Measurements from ENCODE around the gene KRT82. TPM values are rescaled to one million over a fixed set of nuclear protein-coding genes. Genes with fewer than 3 reads are reported as not detected.
"Not testable (repeated sequence)": the region's sequence is repeated elsewhere in the genome, so short reads cannot be mapped to it uniquely, and the experiment has no call there.

The KRT82 gene
- total RNA-seq, result not detected in 2 replicates

GRCh38 chr12:52405922-52406385, at the start of gene KRT82:
KRT82 (minus strand) TSS chr12:52406335; CDS start chr12:52406277, 58 bp downstream.
- Mint-ChIP-seq H3K4me1 (no peaks in the 10 kb centered on the region), H3K9me3 (no peaks in the 10 kb centered on the region), H3K27me3 (peaks cover 4% of the 10 kb centered on the region), H3K27ac (no peak within 1 kb of the TSS), H3K4me3 (no peak within 1 kb of the TSS), H3K36me3 (ENCODE audit: low read depth) (no peaks in the 10 kb centered on the region)
- intact Hi-C loops (cut with micrococcal nuclease), result no loop called here
- no peak for DNase-seq

DNA sequence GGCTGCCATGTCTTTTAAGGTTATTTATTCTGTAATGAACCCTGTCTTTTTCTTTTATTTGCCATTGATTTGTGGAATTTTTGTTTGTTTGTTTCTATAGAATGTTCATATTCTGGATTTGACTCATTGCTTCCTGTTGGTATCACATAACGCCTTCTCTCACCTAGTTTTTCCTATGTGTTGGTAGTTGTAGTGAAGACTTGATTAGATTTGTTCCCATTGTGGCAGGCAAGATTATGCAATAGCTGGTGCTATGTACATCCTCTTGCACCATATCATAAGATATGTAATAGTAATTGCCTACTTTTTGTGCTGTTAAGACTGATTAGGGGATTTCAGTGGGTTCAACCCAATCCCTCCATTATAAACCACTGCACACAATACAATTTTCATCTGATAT, 49.7 kb upstream of the KRT82 start:
- Mint-ChIP-seq H3K27me3 (peaks cover 25% of the 10 kb centered on the region), H3K27ac (no peak overlapping the region), H3K4me1 (peaks cover 8% of the 10 kb centered on the region), H3K4me3 (no peak overlapping the region), H3K36me3 (ENCODE audit: low read depth) (no peaks in the 10 kb centered on the region), H3K9me3 (no peaks in the 10 kb centered on the region)
- intact Hi-C loops (cut with micrococcal nuclease), result no loop called here
- no peak for DNase-seq

DNA sequence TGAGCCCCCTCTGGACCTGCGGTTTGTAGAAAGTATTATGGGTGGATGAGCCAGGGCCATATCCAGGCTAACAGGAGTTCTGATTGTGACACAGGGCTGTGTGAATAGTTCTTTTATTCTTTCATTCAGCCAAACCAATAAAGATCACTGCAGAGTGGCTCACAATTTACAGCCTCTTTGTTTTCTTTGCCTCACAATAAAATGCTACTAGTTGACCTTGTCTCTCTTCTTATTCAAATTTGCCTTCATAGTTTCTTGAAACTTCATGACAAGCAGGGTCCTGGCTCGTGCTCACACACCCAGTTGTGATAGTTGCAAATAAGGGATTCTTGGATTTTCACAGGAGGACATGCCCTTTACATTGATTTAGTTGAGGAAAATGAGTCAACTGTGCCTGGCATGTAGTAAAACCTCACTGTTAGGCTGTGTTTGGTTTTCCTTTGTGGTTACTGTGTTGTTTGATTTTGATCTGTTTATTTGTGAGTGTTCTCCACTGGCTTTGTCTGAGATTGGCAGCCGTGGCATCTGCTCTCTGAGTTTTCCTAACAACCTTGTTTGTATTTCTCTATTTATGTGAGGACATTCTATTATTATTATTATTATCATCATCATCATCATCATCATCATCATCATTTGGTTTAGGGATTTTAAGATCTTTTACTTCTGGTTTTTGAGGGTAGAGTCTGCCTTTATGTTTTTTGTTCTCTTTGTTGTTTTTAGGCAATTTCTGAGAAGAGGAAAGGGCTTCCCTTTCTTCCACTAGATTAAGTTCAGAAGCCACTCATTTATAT, 48.5 kb upstream of the KRT82 start:
- H3K27me3 Mint-ChIP-seq, result peaks cover 22% of the 10 kb centered on the region
- H3K36me3 Mint-ChIP-seq (ENCODE audit: low read depth), result no peaks in the 10 kb centered on the region
- no peaks in the 10 kb centered on the region for H3K9me3 Mint-ChIP-seq
- no peak for DNase-seq
- peaks cover 8% of the 10 kb centered on the region for H3K4me1 Mint-ChIP-seq
- no peak overlapping the region for H3K27ac Mint-ChIP-seq
- intact Hi-C loops (cut with micrococcal nuclease), result no loop called here
- no peak overlapping the region for H3K4me3 Mint-ChIP-seq

- intact Hi-C loops (cut with micrococcal nuclease), result no loop called here
- peaks cover 8% of the 10 kb centered on the region for H3K4me1 Mint-ChIP-seq
- peaks cover 13% of the 10 kb centered on the region for H3K27me3 Mint-ChIP-seq
- no peaks in the 10 kb centered on the region for H3K9me3 Mint-ChIP-seq
- H3K36me3 Mint-ChIP-seq (ENCODE audit: low read depth), result no peaks in the 10 kb centered on the region
- no peak for DNase-seq
- H3K27ac Mint-ChIP-seq, result no peak within 1 kb of the TSS
- no peak within 1 kb of the TSS for H3K4me3 Mint-ChIP-seq
Measured at GRCh38 chr12:52452101-52452500, 46.0 kb upstream of the KRT82 start, which contains the start of gene KRT6B. KRT6B (minus strand) TSS chr12:52452146; CDS start chr12:52452078, 68 bp downstream.

DNA sequence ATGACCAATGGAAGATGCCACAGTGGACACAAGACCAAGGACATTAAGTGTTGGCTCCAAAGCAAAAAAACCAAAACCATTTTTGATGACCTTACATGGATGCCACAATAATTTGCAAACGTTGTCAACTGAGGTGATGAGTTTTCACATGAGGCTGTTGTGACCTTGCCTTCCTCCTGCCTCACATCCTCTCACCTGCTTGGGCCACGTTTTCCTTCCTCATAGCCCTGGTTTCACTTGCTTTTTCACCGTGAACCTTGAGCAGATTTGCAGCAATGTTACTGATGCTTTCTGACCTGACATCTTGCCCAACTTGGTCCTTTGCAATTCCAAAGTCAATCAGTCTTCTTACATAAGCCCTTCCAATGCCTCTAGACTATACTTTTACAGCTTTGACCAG, 42.1 kb upstream of the KRT82 start:
- DNase-seq, result no peak
- H3K4me1 Mint-ChIP-seq, result peaks cover 4% of the 10 kb centered on the region
- H3K27ac Mint-ChIP-seq, result no peak overlapping the region
- H3K4me3 Mint-ChIP-seq, result no peak overlapping the region
- H3K27me3 Mint-ChIP-seq, result peaks cover 16% of the 10 kb centered on the region
- no peaks in the 10 kb centered on the region for H3K36me3 Mint-ChIP-seq (ENCODE audit: low read depth)
- H3K9me3 Mint-ChIP-seq, result no peaks in the 10 kb centered on the region
- intact Hi-C loops (cut with micrococcal nuclease), result no loop called here

GRCh38 chr12:52447196-52447595, 41.1 kb upstream of the KRT82 start:
- H3K9me3 Mint-ChIP-seq; intact Hi-C loops (cut with micrococcal nuclease); DNase-seq; H3K4me3 Mint-ChIP-seq; H3K27ac Mint-ChIP-seq; H3K4me1 Mint-ChIP-seq; H3K36me3 Mint-ChIP-seq (ENCODE audit: low read depth): not testable (repeated sequence)
- peaks cover 20% of the 10 kb centered on the region for H3K27me3 Mint-ChIP-seq

DNA sequence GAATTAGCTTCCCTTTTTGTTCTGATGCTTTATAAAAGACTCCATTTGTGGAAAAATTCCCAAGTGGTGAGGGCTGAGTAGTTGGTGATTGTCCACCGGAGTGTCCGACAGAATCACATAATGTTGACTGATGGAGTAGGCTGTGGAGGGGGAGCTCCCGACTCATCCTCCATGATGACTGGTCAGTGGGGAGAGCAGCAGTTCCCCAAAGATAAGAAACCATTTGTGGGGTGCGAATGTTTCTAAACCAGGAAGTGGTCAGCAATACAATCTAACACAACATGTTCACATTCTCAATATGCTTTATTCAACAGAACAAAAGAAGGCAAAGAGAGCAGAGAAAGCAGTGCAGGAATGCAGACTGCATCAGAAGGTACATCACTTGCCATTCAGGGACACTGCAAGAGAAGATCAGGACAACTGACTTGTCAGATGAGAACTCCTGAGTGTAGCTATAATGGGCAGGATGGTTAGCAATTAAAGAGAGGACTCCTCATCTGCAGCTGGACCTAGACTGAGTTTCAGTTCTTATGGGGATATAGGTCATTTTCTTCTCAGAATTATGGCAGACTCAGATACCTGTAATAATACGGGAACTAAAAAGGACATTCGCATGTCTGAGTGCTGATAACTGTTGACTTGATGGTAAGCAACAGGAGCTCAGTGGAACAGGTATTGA, 40.4 kb upstream of the KRT82 start:
- peaks cover 4% of the 10 kb centered on the region for H3K4me1 Mint-ChIP-seq
- no peak overlapping the region for H3K4me3 Mint-ChIP-seq
- DNase-seq, result no peak
- intact Hi-C loops (cut with micrococcal nuclease), result no loop called here
- H3K36me3 Mint-ChIP-seq (ENCODE audit: low read depth), result no peaks in the 10 kb centered on the region
- peaks cover 20% of the 10 kb centered on the region for H3K27me3 Mint-ChIP-seq
- no peak overlapping the region for H3K27ac Mint-ChIP-seq
- no peaks in the 10 kb centered on the region for H3K9me3 Mint-ChIP-seq

DNA sequence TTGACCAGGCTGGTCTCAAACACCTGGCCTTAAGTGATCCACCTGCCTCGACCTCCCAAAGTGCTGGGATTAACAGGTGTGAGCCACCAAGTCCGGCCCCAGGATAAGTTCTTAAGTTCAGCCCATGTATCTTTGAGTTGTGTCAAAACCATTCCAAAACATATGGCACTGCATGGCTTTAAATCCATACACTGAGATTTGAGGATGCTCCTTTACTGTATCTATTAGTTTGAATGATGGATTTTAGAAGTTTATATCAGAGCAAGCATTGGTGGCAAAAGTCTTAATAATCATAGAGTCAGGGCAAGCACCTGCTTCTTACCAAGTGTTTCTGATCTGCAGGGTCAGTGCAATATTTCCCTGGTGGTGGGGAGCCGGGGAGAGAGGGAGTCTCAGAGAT, 39.7 kb upstream of the KRT82 start:
- intact Hi-C loops (cut with micrococcal nuclease), result no loop called here

GRCh38 chr12:52444647-52445595, 38.8 kb upstream of the KRT82 start:
- H3K4me1 Mint-ChIP-seq, result peaks cover 4% of the 10 kb centered on the region
- H3K9me3 Mint-ChIP-seq, result no peaks in the 10 kb centered on the region
- no peak overlapping the region for H3K4me3 Mint-ChIP-seq
- H3K27me3 Mint-ChIP-seq, result peaks cover 22% of the 10 kb centered on the region
- no peak overlapping the region for H3K27ac Mint-ChIP-seq
- no peaks in the 10 kb centered on the region for H3K36me3 Mint-ChIP-seq (ENCODE audit: low read depth)
- intact Hi-C loops (cut with micrococcal nuclease), result no loop called here
- DNase-seq, result no peak

More for the DNA sequence above, 39.7 kb upstream of the KRT82 start:
- no peaks in the 10 kb centered on the region for H3K9me3 Mint-ChIP-seq
- H3K4me1 Mint-ChIP-seq, result peaks cover 4% of the 10 kb centered on the region
- H3K36me3 Mint-ChIP-seq (ENCODE audit: low read depth), result no peaks in the 10 kb centered on the region
- peaks cover 22% of the 10 kb centered on the region for H3K27me3 Mint-ChIP-seq
- no peak overlapping the region for H3K4me3 Mint-ChIP-seq
- no peak for DNase-seq
- H3K27ac Mint-ChIP-seq, result no peak overlapping the region

DNA sequence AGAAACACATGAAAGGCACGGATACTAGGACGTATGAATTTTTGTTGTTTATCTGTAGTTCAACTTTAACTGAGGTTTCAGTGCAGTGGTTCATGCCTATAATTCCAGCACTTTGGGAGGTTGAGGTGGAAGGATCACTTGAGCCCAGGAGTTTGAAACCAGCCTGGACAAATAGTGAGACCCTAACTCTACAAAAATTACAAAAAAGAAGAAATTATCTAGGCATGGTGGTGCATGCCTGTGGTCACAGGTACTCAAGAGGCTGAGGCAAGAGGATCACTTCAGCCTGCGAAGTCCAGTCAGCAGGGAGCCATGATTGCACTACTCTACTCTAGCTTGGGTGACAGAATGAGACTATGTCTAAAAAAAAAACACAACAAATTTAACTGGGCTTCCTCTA, 37.8 kb upstream of the KRT82 start:
- H3K9me3 Mint-ChIP-seq, result no peaks in the 10 kb centered on the region
- H3K4me1 Mint-ChIP-seq, result peaks cover 4% of the 10 kb centered on the region
- DNase-seq, result no peak
- no peak overlapping the region for H3K27ac Mint-ChIP-seq
- H3K36me3 Mint-ChIP-seq (ENCODE audit: low read depth), result no peaks in the 10 kb centered on the region
- peaks cover 20% of the 10 kb centered on the region for H3K27me3 Mint-ChIP-seq
- no peak overlapping the region for H3K4me3 Mint-ChIP-seq
- intact Hi-C loops (cut with micrococcal nuclease), result no loop called here

DNA sequence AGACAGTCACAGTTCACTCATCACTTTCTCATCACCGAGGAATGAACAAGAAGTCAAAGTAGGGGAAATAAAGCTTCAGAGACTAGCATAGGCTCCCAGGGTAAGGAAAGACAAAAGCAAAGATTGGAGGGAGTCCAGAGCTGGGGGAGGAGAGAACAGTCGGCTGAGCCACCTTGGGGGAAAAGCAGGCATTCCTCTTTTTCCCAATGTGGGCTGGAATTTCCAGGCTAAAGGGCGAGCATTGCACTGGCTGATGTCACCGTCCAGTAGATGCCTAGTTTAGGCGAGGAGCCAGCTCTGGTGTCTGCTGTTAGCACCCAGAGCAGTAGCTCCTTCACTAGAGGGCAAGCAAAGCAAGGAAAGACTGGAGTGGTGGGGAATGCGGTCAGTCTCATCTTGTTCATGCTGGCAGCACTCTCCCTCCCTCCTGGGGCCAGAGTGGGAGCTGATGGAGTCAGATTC, 36.5 kb upstream of the KRT82 start:
- DNase-seq, result no peak
- H3K9me3 Mint-ChIP-seq, result no peaks in the 10 kb centered on the region
- H3K27ac Mint-ChIP-seq, result no peak overlapping the region
- peaks cover 4% of the 10 kb centered on the region for H3K4me1 Mint-ChIP-seq
- peaks cover 20% of the 10 kb centered on the region for H3K27me3 Mint-ChIP-seq
- H3K4me3 Mint-ChIP-seq, result no peak overlapping the region
- no peaks in the 10 kb centered on the region for H3K36me3 Mint-ChIP-seq (ENCODE audit: low read depth)
- intact Hi-C loops (cut with micrococcal nuclease), result no loop called here

DNA sequence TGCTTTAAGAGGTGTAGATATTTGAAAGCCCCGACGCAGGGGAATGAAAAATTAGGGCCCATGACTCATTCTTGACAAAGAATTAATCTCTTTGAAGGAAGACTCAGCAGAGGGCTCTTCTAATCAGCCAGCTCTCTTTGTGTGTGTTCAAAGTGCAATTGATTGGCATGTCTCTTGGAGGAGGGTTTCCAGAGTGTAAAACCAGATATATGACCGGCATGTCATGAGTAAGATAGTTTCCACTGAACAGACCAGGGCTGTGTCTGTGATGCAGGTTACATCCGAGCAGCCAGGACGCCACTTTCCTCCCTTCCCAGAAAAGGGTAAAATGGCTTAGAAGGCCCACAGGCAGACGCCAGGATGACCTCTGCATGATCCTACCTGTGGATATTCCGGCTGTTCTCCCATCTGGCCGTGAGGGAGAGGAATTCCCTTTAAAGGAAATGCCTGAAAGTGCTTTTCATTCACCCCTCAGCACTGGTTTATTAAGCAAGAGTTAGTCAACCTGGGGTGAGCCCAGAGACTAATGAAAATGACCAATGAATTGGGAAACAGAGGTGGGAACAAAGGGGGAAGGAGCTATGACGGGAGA, 35.3 kb upstream of the KRT82 start:
- H3K36me3 Mint-ChIP-seq (ENCODE audit: low read depth), result no peaks in the 10 kb centered on the region
- intact Hi-C loops (cut with micrococcal nuclease), result no loop called here
- peaks cover 23% of the 10 kb centered on the region for H3K27me3 Mint-ChIP-seq
- no peak overlapping the region for H3K27ac Mint-ChIP-seq
- no peak for DNase-seq
- H3K4me1 Mint-ChIP-seq, result peaks cover 2% of the 10 kb centered on the region
- H3K4me3 Mint-ChIP-seq, result no peak overlapping the region
- H3K9me3 Mint-ChIP-seq, result no peaks in the 10 kb centered on the region

GRCh38 chr12:52440821-52441319, 34.7 kb upstream of the KRT82 start:
- no peaks in the 10 kb centered on the region for H3K9me3 Mint-ChIP-seq
- no peaks in the 10 kb centered on the region for H3K36me3 Mint-ChIP-seq (ENCODE audit: low read depth)
- no peak overlapping the region for H3K4me3 Mint-ChIP-seq
- H3K27ac Mint-ChIP-seq, result no peak overlapping the region
- H3K4me1 Mint-ChIP-seq, result no peaks in the 10 kb centered on the region
- no peak for DNase-seq
- H3K27me3 Mint-ChIP-seq, result peaks cover 18% of the 10 kb centered on the region
- intact Hi-C loops (cut with micrococcal nuclease), result no loop called here

Measured in activated CD4-positive, alpha-beta T cell treated with anti-CD3 and anti-CD28 coated beads, Interleukin-2, amount 10 ng/mL, durations not matched to agents 24 days and 14 days (primary cell).